Naive B cell (primary cell): Measurements from ENCODE around the gene ABCB6. TPM values are rescaled to one million over a fixed set of nuclear protein-coding genes. Genes with fewer than 3 reads are reported as not detected.

Experiments
- ATAC-seq, 2 donors: fragments of 150-1000 bp; cut with Tn5 transposase; 2 replicates each; pipeline ENCODE4 v1.10.0; 2021; ENCODE audit warnings: low read depth in 2 of 2, mild to moderate bottlenecking in 2 of 2, moderate library complexity in 2 of 2
- DNase-seq: peaks from one replicate; pipeline ENCODE4 v3.0.0; 2022
- H3K27ac Mint-ChIP-seq, 6 donors: one replicate each; pipeline ENCODE4 v1.8.0; 2020 to 2022; ENCODE audit warnings: mild to moderate bottlenecking in 6 of 6, mixed read lengths in 6 of 6, moderate library complexity in 5 of 6, inconsistent platforms in 2 of 6
- H3K27me3 Mint-ChIP-seq, 3 donors: one replicate each; pipeline ENCODE4 v1.8.0; 2021 to 2022; ENCODE audit warnings: mixed read lengths in 3 of 3, mild to moderate bottlenecking in 1 of 3
- H3K36me3 Mint-ChIP-seq, 2 donors: one replicate each; pipeline ENCODE4 v1.8.0; 2020 to 2022; ENCODE audit warnings: mixed read lengths in 2 of 2, inconsistent platforms in 1 of 2, mild to moderate bottlenecking in 1 of 2
- H3K4me1 Mint-ChIP-seq, 3 donors: one replicate each; pipeline ENCODE4 v1.8.0; 2020 to 2022; ENCODE audit warnings: mixed read lengths in 3 of 3, inconsistent platforms in 1 of 3, mild to moderate bottlenecking in 1 of 3, moderate library complexity in 1 of 3
- H3K4me3 Mint-ChIP-seq, 8 donors: one replicate each; pipeline ENCODE4 v1.8.0; 2020 to 2022; ENCODE audit warnings: mild to moderate bottlenecking in 8 of 8, mixed read lengths in 8 of 8, moderate library complexity in 8 of 8, inconsistent platforms in 2 of 8
- H3K9me3 Mint-ChIP-seq, 7 donors: one replicate each; pipeline ENCODE4 v1.8.0; 2020 to 2022; ENCODE audit warnings: mixed read lengths in 7 of 7, mild to moderate bottlenecking in 5 of 7, inconsistent platforms in 2 of 7, moderate library complexity in 1 of 7
- polyA plus RNA-seq, 6 donors: library from polyadenylated mRNA; unstranded; fragments of 300-500 nt; fragmentation: Illumina TruSeq; gene quantifications; one replicate each; pipeline ENCODE4 v1.2.3, GENCODE V29; 2021; ENCODE audit warnings: low read depth in 6 of 6

Gene ABCB6
- polyA plus RNA-seq, 6 donors from 2014 or later = 2.1 to 6.4 (median 3.2) TPM; not detected in 1

- DNase-seq = no peak
- no peaks in the 10 kb centered on the region for H3K9me3 Mint-ChIP-seq
- peak overlapping the region in 2 of 8 donors; percentile 5 to 73 for H3K4me3 Mint-ChIP-seq
- peak overlapping the region in 1 of 6 donors; percentile 85 for H3K27ac Mint-ChIP-seq
- H3K4me1 Mint-ChIP-seq = peaks cover 32 to 36% (median 32%) of the 10 kb centered on the region in 3 donors
- H3K27me3 Mint-ChIP-seq = no peaks in the 10 kb centered on the region
- no peak for ATAC-seq
- peaks cover 10 to 15% of the 10 kb centered on the region in 2 donors for H3K36me3 Mint-ChIP-seq
Measured at GRCh38 chr2:219181531-219181930, 37.2 kb downstream of the ABCB6 start.

GRCh38 chr2:219180961-219181360 lies 37.8 kb downstream of the ABCB6 start:
- no peaks in the 10 kb centered on the region for H3K27me3 Mint-ChIP-seq
- H3K4me3 Mint-ChIP-seq = peak overlapping the region in 3 of 8 donors; percentile 17 to 99 (median 62)
- peaks cover 10 to 15% of the 10 kb centered on the region in 2 donors for H3K36me3 Mint-ChIP-seq
- DNase-seq = no peak
- no peaks in the 10 kb centered on the region for H3K9me3 Mint-ChIP-seq
- peak overlapping the region in 3 of 6 donors; percentile 21 to 83 (median 49) for H3K27ac Mint-ChIP-seq
- no peak for ATAC-seq
- H3K4me1 Mint-ChIP-seq = peaks cover 31 to 38% (median 35%) of the 10 kb centered on the region in 3 donors

GRCh38 chr2:219179601-219180465 lies 38.9 kb downstream of the ABCB6 start:
- ATAC-seq (no peak), DNase-seq (no peak)
- Mint-ChIP-seq H3K36me3 (peaks cover 10 to 15% of the 10 kb centered on the region in 2 donors), H3K27ac (peak overlapping the region in 3 of 6 donors; percentile 34 to 67 (median 53)), H3K4me3 (peak overlapping the region in 7 of 8 donors; percentile 41 to 99 (median 93)), H3K9me3 (no peaks in the 10 kb centered on the region), H3K4me1 (peaks cover 33 to 49% (median 39%) of the 10 kb centered on the region in 3 donors), H3K27me3 (no peaks in the 10 kb centered on the region)

DNA sequence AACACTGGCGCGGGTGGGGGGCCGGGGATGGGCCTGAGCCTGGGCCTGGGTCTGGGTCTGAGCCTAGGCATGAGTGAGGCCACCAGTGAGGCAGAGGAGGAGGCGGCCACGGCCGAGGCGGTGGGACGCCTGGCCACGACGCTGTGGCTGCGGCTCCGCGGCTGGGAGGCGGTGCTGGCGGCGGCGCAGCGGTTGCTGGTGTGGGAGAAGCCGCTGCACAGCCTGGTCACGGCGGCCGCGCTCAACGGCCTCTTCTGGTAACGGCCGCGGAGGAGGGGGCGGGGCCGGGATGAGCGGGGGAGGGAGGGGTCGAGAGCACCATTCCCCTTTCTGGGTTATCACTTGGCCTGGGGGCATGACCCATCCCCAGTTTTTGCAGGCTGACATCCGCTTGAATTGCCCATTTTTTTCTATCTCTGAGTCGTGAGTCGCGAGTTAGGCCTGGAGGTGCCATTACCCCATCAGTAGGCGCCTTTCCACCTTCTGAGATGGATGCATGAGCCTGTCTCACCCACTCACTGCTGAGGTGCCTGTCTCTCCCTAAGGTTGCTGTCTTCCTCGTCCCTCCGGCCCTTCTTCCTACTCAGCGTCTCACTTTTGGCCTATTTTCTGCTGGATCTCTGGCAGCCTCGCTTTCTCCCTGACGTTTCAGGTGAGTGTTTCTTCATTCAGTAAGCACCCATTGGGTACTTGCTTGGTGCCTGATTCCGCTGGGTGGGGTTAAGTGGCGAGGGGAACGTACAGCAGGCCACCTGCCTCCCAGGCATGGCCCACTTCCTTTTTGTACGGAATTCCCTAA lies 40.2 kb downstream of the ABCB6 start:
- DNase-seq (no peak), ATAC-seq (no peak)

GRCh38 chr2:219177552-219178376 lies 41.0 kb downstream of the ABCB6 start, which contains the start of gene RETREG2:
RETREG2 (plus strand) TSS chr2:219178275; CDS start chr2:219178353, 78 bp downstream.
- Mint-ChIP-seq H3K36me3 (peaks cover 12 to 28% of the 10 kb centered on the region in 2 donors), H3K4me1 (peaks cover 42 to 59% (median 50%) of the 10 kb centered on the region in 3 donors), H3K27me3 (no peaks in the 10 kb centered on the region), H3K4me3 (peak within 1 kb of the TSS; percentile 96 to 99 (median 98)), H3K9me3 (no peaks in the 10 kb centered on the region), H3K27ac (peak within 1 kb of the TSS; percentile 99 to 100 (median 100))
- ATAC-seq (peak; percentile 38 to 42), DNase-seq (peak; percentile 84)

More for the DNA sequence above, 40.2 kb downstream of the ABCB6 start:
- Mint-ChIP-seq H3K4me3 (peak overlapping the region; percentile 82 to 99 (median 95)), H3K4me1 (peaks cover 44 to 60% (median 50%) of the 10 kb centered on the region in 3 donors), H3K27me3 (no peaks in the 10 kb centered on the region), H3K36me3 (peaks cover 15 to 28% of the 10 kb centered on the region in 2 donors), H3K27ac (peak overlapping the region; percentile 86 to 99 (median 91)), H3K9me3 (no peaks in the 10 kb centered on the region)

GRCh38 chr2:219176818-219177551 lies 41.8 kb downstream of the ABCB6 start, which contains the start of gene CNPPD1:
CNPPD1 (minus strand) TSS chr2:219176925; CDS start chr2:219176828, 97 bp downstream.
- peak; percentile 67 for ATAC-seq

GRCh38 chr2:219175928-219176817 lies 42.6 kb downstream of the ABCB6 start:
- H3K27ac Mint-ChIP-seq = peak overlapping the region; percentile 94 to 100 (median 98)
- DNase-seq (peak; percentile 85), ATAC-seq (peak; percentile 65 to 70)
- H3K36me3 Mint-ChIP-seq = peaks cover 7 to 29% of the 10 kb centered on the region in 2 donors
- H3K9me3 Mint-ChIP-seq = no peaks in the 10 kb centered on the region
- H3K27me3 Mint-ChIP-seq = no peaks in the 10 kb centered on the region
- H3K4me1 Mint-ChIP-seq = peaks cover 51 to 69% (median 56%) of the 10 kb centered on the region in 3 donors
- H3K4me3 Mint-ChIP-seq = peak overlapping the region; percentile 92 to 99 (median 97)

More at GRCh38 chr2:219176818-219177551, 41.8 kb downstream of the ABCB6 start, which contains the start of gene CNPPD1:
- peaks cover 48 to 65% (median 53%) of the 10 kb centered on the region in 3 donors for H3K4me1 Mint-ChIP-seq
- H3K36me3 Mint-ChIP-seq = peaks cover 12 to 28% of the 10 kb centered on the region in 2 donors
- no peaks in the 10 kb centered on the region for H3K9me3 Mint-ChIP-seq
- peak within 1 kb of the TSS; percentile 96 to 99 (median 98) for H3K4me3 Mint-ChIP-seq
- H3K27ac Mint-ChIP-seq = peak within 1 kb of the TSS; percentile 99 to 100 (median 100)
- peak; percentile 90 for DNase-seq
- no peaks in the 10 kb centered on the region for H3K27me3 Mint-ChIP-seq

- Mint-ChIP-seq H3K4me1 (peaks cover 51 to 66% (median 52%) of the 10 kb centered on the region in 3 donors), H3K9me3 (no peaks in the 10 kb centered on the region)
Measured at GRCh38 chr2:219175486-219175885, 43.3 kb downstream of the ABCB6 start.

DNA sequence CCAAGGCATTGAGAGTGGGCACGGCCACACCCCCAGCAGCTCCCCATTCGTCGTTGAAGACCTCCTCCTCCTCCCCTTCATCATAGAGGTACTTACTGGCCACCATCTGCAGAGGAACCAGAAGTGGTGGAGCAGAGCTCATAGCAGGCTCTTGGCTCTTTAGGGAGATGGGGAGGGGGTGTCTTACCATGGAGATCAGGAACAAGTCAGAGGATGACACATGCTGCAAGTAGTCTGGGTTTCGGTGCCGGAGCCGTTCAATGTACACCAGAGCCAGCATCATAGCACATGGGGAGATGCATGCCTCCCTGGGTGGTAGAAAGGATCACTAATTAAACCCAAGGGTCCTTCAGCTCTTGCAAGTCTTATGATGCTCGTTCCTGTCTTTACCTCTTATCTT lies 44.0 kb downstream of the ABCB6 start:
- Mint-ChIP-seq H3K27me3 (no peaks in the 10 kb centered on the region), H3K36me3 (peaks cover 7 to 20% of the 10 kb centered on the region in 2 donors), H3K27ac (peak overlapping the region in 3 of 6 donors; percentile 10 to 100 (median 83)), H3K4me3 (peak overlapping the region in 7 of 8 donors; percentile 4 to 99 (median 51)), H3K4me1 (peaks cover 50 to 59% (median 51%) of the 10 kb centered on the region in 3 donors), H3K9me3 (no peaks in the 10 kb centered on the region)
- DNase-seq = no peak
- no peak for ATAC-seq

More at GRCh38 chr2:219175486-219175885, 43.3 kb downstream of the ABCB6 start:
- peaks cover 7 to 23% of the 10 kb centered on the region in 2 donors for H3K36me3 Mint-ChIP-seq
- no peaks in the 10 kb centered on the region for H3K27me3 Mint-ChIP-seq
- DNase-seq (no peak), ATAC-seq (no peak)
- H3K4me3 Mint-ChIP-seq = peak overlapping the region; percentile 92 to 99 (median 97)
- H3K27ac Mint-ChIP-seq = peak overlapping the region; percentile 94 to 100 (median 98)

GRCh38 chr2:219174146-219174545 lies 44.6 kb downstream of the ABCB6 start:
- H3K4me1 Mint-ChIP-seq = peaks cover 46 to 53% (median 46%) of the 10 kb centered on the region in 3 donors
- H3K9me3 Mint-ChIP-seq = no peaks in the 10 kb centered on the region
- ATAC-seq = no peak
- no peaks in the 10 kb centered on the region for H3K27me3 Mint-ChIP-seq
- peak overlapping the region in 7 of 8 donors; percentile 4 to 99 (median 51) for H3K4me3 Mint-ChIP-seq
- H3K36me3 Mint-ChIP-seq = peaks cover 7 to 20% of the 10 kb centered on the region in 2 donors
- DNase-seq = no peak
- peak overlapping the region in 4 of 6 donors; percentile 43 to 86 (median 80) for H3K27ac Mint-ChIP-seq

GRCh38 chr2:219173176-219173575 lies 45.6 kb downstream of the ABCB6 start:
- ATAC-seq (no peak), DNase-seq (no peak)
- Mint-ChIP-seq H3K27me3 (no peaks in the 10 kb centered on the region), H3K27ac (peak overlapping the region in 3 of 6 donors; percentile 61 to 83 (median 78)), H3K9me3 (no peaks in the 10 kb centered on the region), H3K36me3 (peaks cover 7 to 20% of the 10 kb centered on the region in 2 donors), H3K4me3 (peak overlapping the region in 1 of 8 donors; percentile 51), H3K4me1 (peaks cover 40 to 47% (median 41%) of the 10 kb centered on the region in 3 donors)
